ENCODE results near the gene ATP6V0A1. TPM values are rescaled to one million over a fixed set of nuclear protein-coding genes. Genes with fewer than 3 reads are reported as not detected.
"Not testable (repeated sequence)": the region's sequence is repeated elsewhere in the genome, so short reads cannot be mapped to it uniquely, and the experiment has no call there.

The ATP6V0A1 gene
- total RNA-seq, 1 donor: 67.6 TPM

- DNase-seq (ENCODE audit: low read depth in 2 of 3, low spot score in 2 of 3): peak in 2 of 3 donors; percentile 89 to 91
These were observed 95.8 kb downstream of the ATP6V0A1 start for GRCh38 chr17:42554250-42555121.

GRCh38 chr17:42555122-42555622 lies 96.5 kb downstream of the ATP6V0A1 start:
- no peak for DNase-seq (ENCODE audit: low read depth in 2 of 3, low spot score in 2 of 3)

- DNase-seq (ENCODE audit: low read depth in 2 of 3, low spot score in 2 of 3): not testable (repeated sequence)
These were observed 97.4 kb downstream of the ATP6V0A1 start for GRCh38 chr17:42555961-42556617.

GRCh38 chr17:42559075-42559474 lies 100.4 kb downstream of the ATP6V0A1 start:
- no peak for DNase-seq (ENCODE audit: low read depth in 2 of 3, low spot score in 2 of 3)

GRCh38 chr17:42560246-42560645 lies 101.6 kb downstream of the ATP6V0A1 start:
- no peak for DNase-seq (ENCODE audit: low read depth in 2 of 3, low spot score in 2 of 3)

- peak; percentile 90 to 97 (median 95) for DNase-seq (ENCODE audit: low read depth in 2 of 3, low spot score in 2 of 3)
These were observed 103.3 kb downstream of the ATP6V0A1 start, which contains the start of gene COASY for GRCh38 chr17:42561897-42562387. TSS of gene COASY (plus strand) at chr17:42562148. CDS start at chr17:42562623, 475 bp downstream.

GRCh38 chr17:42562388-42563142 lies 103.9 kb downstream of the ATP6V0A1 start:
- no peak for DNase-seq (ENCODE audit: low read depth in 2 of 3, low spot score in 2 of 3)

GRCh38 chr17:42563143-42563509 lies 104.4 kb downstream of the ATP6V0A1 start:
- no peak for DNase-seq (ENCODE audit: low read depth in 2 of 3, low spot score in 2 of 3)

GRCh38 chr17:42563543-42563942 lies 104.9 kb downstream of the ATP6V0A1 start:
- DNase-seq (ENCODE audit: low read depth in 2 of 3, low spot score in 2 of 3): no peak

GRCh38 chr17:42563950-42564349 lies 105.3 kb downstream of the ATP6V0A1 start:
- no peak for DNase-seq (ENCODE audit: low read depth in 2 of 3, low spot score in 2 of 3)

- DNase-seq (ENCODE audit: low read depth in 2 of 3, low spot score in 2 of 3): no peak
These were observed 106.3 kb downstream of the ATP6V0A1 start for GRCh38 chr17:42564815-42565522.

GRCh38 chr17:42565523-42566214 lies 107.0 kb downstream of the ATP6V0A1 start:
- DNase-seq (ENCODE audit: low read depth in 2 of 3, low spot score in 2 of 3): no peak

GRCh38 chr17:42566215-42566882 lies 107.7 kb downstream of the ATP6V0A1 start:
- DNase-seq (ENCODE audit: low read depth in 2 of 3, low spot score in 2 of 3): no peak

- DNase-seq (ENCODE audit: low read depth in 2 of 3, low spot score in 2 of 3): peak; percentile 89 to 92 (median 92)
These were observed 108.3 kb downstream of the ATP6V0A1 start, which contains the start of gene MLX for GRCh38 chr17:42566883-42567573. TSS of gene MLX (plus strand) at chr17:42567100. CDS start at chr17:42567125, 25 bp downstream.

GRCh38 chr17:42568341-42569111 lies 109.8 kb downstream of the ATP6V0A1 start:
- no peak for DNase-seq (ENCODE audit: low read depth in 2 of 3, low spot score in 2 of 3)

- DNase-seq (ENCODE audit: low read depth in 2 of 3, low spot score in 2 of 3): no peak
These were observed 113.0 kb downstream of the ATP6V0A1 start for GRCh38 chr17:42571435-42572225.
